HT-29 (cell line): Measurements from ENCODE around the gene ABCC2. TPM values are rescaled to one million over a fixed set of nuclear protein-coding genes. Genes with fewer than 3 reads are reported as not detected.
A peak's percentile ranks its signal among the peaks of the same experiment; 100 is the strongest.
"Not testable (repeated sequence)": the region's sequence is repeated elsewhere in the genome, so short reads cannot be mapped to it uniquely, and the experiment has no call there.

ENCODE experiments used
- DNase-seq: peaks from one replicate; pipeline ENCODE4 v3.0.0-alpha.2; 2015; ENCODE audit warnings: low spot score
- total RNA-seq: library from RNA; depleted of rRNA; stranded (reverse); fragments of >200 nt; shearing (Covaris generic); gene quantifications from 2 replicates; pipeline ENCODE4 v1.2.3, GENCODE V29; 2014

The ABCC2 gene
- total RNA-seq, 1 experiment from 2014 or later: 2.5 TPM

GRCh38 chr10:99852481-99853213, 70.2 kb downstream of the ABCC2 start:
- DNase-seq: no peak

GRCh38 chr10:99853655-99854054, 71.2 kb downstream of the ABCC2 start:
- no peak for DNase-seq

GRCh38 chr10:99854860-99855259, 72.4 kb downstream of the ABCC2 start:
- peak; percentile 64 for DNase-seq

DNA sequence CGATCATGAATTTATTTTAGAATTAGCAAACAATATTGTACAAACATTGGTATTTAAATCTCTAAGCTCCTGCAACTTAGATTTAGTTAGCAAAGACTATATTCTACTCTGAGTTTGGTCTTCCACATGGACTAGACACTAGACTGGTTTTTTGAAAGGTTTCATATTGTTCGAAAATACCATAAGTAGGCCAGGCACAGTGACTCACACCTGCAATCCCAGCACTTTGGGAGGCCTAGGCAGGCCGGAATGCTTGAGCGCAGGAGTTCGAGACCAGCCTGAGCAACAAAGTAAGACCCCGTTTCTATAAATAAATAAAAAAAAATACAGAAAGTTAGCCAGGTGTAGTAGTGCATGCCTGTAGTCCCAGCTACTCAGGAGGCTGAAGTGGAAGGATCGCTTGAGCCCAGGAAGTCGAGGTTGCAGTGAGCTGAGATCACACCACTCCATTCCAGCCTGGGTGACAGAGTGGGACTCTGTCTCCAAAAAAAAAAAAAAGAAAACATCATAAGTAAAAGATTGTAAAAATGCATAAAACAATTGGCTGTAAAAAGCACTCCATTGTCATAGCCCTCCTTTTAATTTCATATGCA, 73.1 kb downstream of the ABCC2 start:
- DNase-seq: no peak

GRCh38 chr10:99858849-99859248, 76.4 kb downstream of the ABCC2 start:
- DNase-seq: no peak

DNA sequence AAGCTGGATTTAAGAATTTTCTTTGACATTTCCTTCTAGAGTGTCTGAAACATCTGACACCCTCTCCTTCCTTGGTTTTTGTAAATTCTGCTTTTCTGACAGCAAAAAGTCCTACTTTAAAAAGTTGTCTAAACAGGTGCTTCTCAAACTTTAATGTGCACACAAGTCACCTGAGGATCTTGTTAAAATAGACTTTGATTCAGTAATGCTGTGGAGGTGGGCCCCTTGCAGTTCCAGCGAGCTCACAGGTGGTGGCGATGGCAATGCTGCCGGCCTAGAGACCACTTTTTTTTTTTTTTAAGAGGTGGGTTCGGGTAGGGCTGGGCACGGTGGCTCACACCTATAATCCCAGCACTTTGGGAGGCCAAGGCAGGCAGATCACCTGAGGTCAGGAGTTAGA, 77.1 kb downstream of the ABCC2 start:
- no peak for DNase-seq

DNA sequence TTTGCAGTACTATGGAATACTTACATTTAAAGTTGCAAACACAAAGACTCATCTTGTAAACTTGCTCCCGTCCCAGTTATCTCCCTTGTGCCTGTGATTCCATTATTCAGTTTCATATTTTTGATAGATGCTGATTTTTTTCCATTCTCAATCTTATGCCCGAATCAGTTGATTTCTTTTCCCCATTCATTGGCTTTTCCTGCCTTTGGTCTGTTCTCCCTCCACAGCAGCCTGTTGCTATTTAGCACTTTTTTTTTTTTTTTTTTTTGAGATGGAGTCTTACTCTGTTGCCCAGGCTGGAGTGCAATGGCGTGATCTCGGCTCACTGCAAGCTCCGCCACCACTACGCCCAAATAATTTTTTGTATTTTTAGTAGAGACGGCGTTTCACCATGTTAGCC, 78.0 kb downstream of the ABCC2 start:
- DNase-seq: no peak

DNA sequence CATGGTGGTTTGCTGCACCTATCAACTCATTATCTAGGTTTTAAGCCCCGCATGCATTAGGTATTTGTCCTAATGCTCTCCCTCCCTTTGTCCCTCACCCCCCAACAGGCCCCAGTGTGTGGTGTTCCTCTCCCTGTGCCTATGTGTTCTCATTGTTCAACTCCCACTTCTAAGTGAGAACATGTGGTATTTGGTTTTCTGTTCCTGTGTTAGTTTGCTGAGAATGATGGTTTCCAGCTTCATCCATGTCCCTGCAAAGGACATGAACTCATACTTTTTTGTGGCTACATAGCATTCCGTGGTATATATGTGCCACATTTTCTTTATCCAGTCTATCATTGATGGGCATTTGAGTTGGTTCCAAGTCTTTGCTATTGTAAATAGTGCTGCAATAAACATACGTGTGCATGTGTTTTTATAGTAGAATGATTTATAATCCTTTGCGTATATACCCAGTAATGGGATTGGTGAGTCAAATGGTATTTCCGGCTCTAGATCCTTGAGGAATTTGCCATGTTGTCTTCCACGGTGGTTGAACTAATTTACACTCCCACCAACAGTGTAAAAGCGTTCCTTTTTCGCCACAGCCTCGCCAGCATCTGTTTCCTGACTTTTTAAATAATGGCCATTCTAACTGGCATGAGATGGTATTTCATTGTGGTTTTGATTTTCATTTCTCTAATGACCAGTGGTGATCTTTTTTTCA, 81.2 kb downstream of the ABCC2 start:
- not testable (repeated sequence) for DNase-seq

DNA sequence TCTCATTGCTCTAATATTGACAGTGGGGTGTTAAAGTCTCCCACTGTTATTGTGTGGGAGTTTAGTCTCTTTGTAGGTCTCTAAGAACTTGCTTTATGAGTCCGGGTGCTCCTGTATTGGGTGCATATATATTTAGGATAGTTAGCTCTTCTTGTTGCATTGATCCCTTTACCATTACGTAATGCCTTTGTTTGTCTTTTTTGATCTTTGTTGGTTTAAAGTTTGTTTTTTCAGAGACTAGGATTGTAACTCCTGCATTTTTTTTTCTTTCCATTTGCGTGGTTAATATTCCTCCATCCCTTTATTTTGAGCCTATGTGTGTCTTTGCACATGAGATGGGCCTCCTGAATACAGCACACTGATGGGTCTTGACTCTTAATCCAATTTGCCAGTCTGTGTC, 84.8 kb downstream of the ABCC2 start:
- not testable (repeated sequence) for DNase-seq

GRCh38 chr10:99869581-99870122, 87.2 kb downstream of the ABCC2 start:
- no peak for DNase-seq

- DNase-seq: no peak
Measured at GRCh38 chr10:99870123-99870730, 87.8 kb downstream of the ABCC2 start.

GRCh38 chr10:99872367-99873162, 90.1 kb downstream of the ABCC2 start:
- no peak for DNase-seq

GRCh38 chr10:99873846-99874245, 91.4 kb downstream of the ABCC2 start:
- DNase-seq: no peak

DNA sequence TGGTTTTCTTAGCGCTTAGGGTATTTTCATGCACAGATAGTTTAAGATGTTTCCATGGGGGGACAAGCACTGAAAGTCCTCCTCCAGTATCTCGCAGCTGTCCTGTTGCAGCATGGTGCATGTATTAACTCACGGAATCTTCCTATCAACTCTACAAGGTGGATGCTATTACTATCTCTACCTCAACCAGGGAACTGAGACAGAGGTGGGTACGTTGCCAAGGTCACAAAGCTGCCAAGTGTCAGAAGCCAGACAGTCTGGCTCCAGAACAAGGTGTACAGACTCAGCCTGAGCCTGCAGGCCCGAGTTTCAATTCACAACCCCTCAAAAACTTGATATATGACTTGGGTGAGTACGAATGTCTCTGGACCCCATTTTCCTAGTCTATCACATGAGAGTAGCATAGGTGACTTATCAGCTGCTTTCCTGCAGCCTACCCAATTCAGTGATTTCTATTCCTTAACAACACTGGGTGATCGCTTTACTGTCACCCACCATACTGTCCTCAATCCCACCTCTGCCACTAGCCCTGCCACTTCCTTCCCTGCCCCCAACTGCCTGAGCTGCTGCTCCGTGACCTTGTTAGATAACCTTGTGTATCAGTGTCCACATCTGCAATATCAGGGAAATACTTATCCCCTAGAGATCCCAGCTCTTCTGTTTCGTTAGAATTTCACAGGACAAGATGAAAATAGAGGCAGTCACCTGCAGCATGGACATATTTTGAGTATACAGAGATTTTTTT, 92.1 kb downstream of the ABCC2 start:
- DNase-seq: no peak

GRCh38 chr10:99875473-99875872, 93.0 kb downstream of the ABCC2 start:
- no peak for DNase-seq

DNA sequence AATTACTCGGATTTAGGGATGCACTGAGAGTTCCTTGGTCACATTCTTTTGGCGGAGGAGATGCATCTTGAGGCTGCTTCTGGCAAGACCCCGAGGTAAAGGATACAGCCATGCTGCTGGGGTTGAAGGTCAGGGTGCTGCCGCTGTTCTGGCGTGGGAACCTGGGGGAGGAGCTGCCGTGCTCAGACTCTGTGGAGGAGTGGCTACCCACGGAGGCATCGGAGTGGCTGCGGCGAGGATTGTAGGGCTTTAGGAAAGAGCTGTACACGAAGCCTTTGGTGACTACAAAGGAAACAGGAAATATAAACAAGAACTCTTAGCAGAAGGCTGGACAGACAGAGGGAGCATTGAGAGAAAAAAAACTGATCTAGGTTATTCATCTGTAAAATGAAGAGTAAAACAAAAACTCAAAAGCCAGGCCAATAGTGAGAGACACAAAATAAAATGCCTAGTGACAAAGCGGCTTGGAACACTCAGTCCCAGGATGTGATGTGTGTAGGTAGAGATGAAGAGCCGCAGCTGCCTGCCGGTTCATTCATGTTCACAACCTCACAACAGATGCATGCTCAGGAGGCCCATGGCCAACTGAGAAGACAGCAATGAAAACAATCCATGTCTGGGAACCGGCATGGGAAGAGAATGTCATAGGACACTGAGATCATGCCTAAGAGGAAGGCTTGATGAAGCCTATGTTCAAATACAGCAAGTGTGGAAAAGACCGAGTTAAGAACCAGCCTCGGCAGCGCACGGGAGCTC, 97.8 kb downstream of the ABCC2 start:
- DNase-seq: no peak

DNA sequence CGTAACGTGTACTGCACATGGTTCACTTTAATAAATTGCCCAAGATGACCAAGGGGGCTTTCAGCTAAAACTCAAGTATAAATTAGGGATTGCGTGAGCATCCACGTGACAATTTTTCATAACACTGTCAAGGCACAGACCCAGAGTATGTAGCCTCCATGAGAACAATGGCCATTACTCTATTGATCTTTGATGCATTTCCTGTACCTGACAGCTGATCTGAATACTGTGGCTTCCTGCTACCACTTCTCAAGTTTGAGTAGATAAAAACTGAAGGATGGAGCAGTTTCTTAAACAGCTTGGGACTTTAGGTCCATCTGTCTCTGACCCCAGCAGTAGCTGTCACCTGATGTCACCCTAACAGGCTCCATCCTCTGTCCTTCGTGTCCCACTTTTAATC, 98.9 kb downstream of the ABCC2 start:
- DNase-seq: no peak

- no peak for DNase-seq
Measured at GRCh38 chr10:99883523-99883922, 101.1 kb downstream of the ABCC2 start.

- DNase-seq: no peak
Measured at GRCh38 chr10:99888622-99889021, 106.2 kb downstream of the ABCC2 start.

- DNase-seq: no peak
Measured at GRCh38 chr10:99894613-99895012, 112.2 kb downstream of the ABCC2 start.
